IMR-90 (cell line): ENCODE results near the gene FRK. TPM values are rescaled to one million over a fixed set of nuclear protein-coding genes. Genes with fewer than 3 reads are reported as not detected.

Experiments used
- ATAC-seq: fragments of 200-7000 bp; cut with Tn5 transposase; 2 replicates; pipeline ENCODE4 v1.9.1; 2020; ENCODE audit warnings: low read depth, mild to moderate bottlenecking, moderate library complexity
- BruUV-seq: library from RNA; stranded (reverse); fragments of 400-500 nt; replicated peaks from 2 replicates; lab custom pipeline; 2021; lab: Mats Ljungman, UMichigan
- CTCF ChIA-PET: fragments of 300-600 bp; formaldehyde crosslinking; extraction: SDS; loops from one replicate; lab custom pipeline; 2021; ENCODE audit warnings: antibody characterized with exemption; lab: Yijun Ruan, JAX
- POLR2A ChIA-PET: fragments of 300-600 bp; sonication (Branson Sonifier 250); formaldehyde crosslinking; loops from one replicate; lab custom pipeline; 2022; ENCODE audit warnings: antibody characterized with exemption; ENCODE audit not compliant: unreplicated experiment; lab: Charles Lee
- DNase-seq: peaks from one replicate; pipeline ENCODE4 v3.0.0; 2013
- H2AFZ ChIP-seq: replicated peaks from 2 replicates; pipeline ENCODE3; 2013; ENCODE audit warnings: low read length, mild to moderate bottlenecking; ENCODE audit not compliant: poor library complexity
- H2AK5ac ChIP-seq: 2 replicates; pipeline ENCODE4 v1.6.1; 2013; ENCODE audit warnings: low read depth, low read length, inconsistent platforms
- H2AK9ac ChIP-seq: replicated peaks from 2 replicates; pipeline ENCODE3; 2013; ENCODE audit warnings: mild to moderate bottlenecking, low read depth, low read length, moderate library complexity; ENCODE audit not compliant: poor library complexity
- H2BK120ac ChIP-seq: 2 replicates; pipeline ENCODE4 v1.6.1; 2013; ENCODE audit warnings: low read depth, low read length, inconsistent platforms
- H2BK15ac ChIP-seq: 3 replicates; pipeline ENCODE4 v1.6.1; 2013; ENCODE audit warnings: low read depth, low read length, inconsistent platforms
- H2BK20ac ChIP-seq: 2 replicates; pipeline ENCODE4 v1.6.1; 2013; ENCODE audit warnings: low read depth, mild to moderate bottlenecking, inconsistent platforms, low read length, moderate library complexity
- H2BK5ac ChIP-seq: 2 replicates; pipeline ENCODE4 v1.6.1; 2013; ENCODE audit warnings: mild to moderate bottlenecking, low read depth, low read length, inconsistent platforms; ENCODE audit not compliant: poor library complexity, severe bottlenecking
- H3K14ac ChIP-seq: replicated peaks from 2 replicates; pipeline ENCODE4 v1.6.1; 2013; ENCODE audit warnings: low read depth, low read length, inconsistent platforms
- H3K18ac ChIP-seq: 2 replicates; pipeline ENCODE4 v1.6.1; 2013; ENCODE audit warnings: low read depth, low read length, control low read depth
- H3K23ac ChIP-seq: 2 replicates; pipeline ENCODE4 v1.6.1; 2013; ENCODE audit warnings: low read depth, low read length, inconsistent platforms
- H3K27ac ChIP-seq: 2 replicates; pipeline ENCODE4 v1.5.1; 2013; ENCODE audit warnings: mild to moderate bottlenecking, control low read depth, low read length; ENCODE audit not compliant: insufficient read depth
- H3K27me3 ChIP-seq: 2 replicates; pipeline ENCODE4 v1.6.1; 2013; ENCODE audit warnings: low read length; ENCODE audit not compliant: control insufficient read depth, insufficient read depth
- H3K36me3 ChIP-seq: 2 replicates; pipeline ENCODE4 v1.6.1; 2013; ENCODE audit warnings: low read length, mixed read lengths; ENCODE audit not compliant: control insufficient read depth, insufficient read depth
- H3K4ac ChIP-seq: 2 replicates; pipeline ENCODE4 v1.6.1; 2013; ENCODE audit warnings: low read depth, low read length, inconsistent platforms
- H3K4me1 ChIP-seq: 2 replicates; pipeline ENCODE4 v1.6.1; 2013; ENCODE audit warnings: low read length, mixed read lengths; ENCODE audit not compliant: control insufficient read depth, insufficient read depth
- H3K4me2 ChIP-seq: 2 replicates; pipeline ENCODE4 v1.6.1; 2013; ENCODE audit warnings: low read depth, mild to moderate bottlenecking, control low read depth, low read length, moderate library complexity
- H3K4me3 ChIP-seq: 2 replicates; pipeline ENCODE4 v1.5.1; 2013; ENCODE audit warnings: low read depth, mild to moderate bottlenecking, control low read depth, low read length, moderate library complexity; ENCODE audit not compliant: insufficient read depth
- H3K56ac ChIP-seq: 2 replicates; pipeline ENCODE4 v1.6.1; 2013; ENCODE audit warnings: low read length, inconsistent platforms; ENCODE audit not compliant: insufficient read depth; ENCODE audit errors: extremely low read depth
- H3K79me1 ChIP-seq, 2 experiments: 2 replicates each; pipeline ENCODE4 v1.6.1; 2013; ENCODE audit warnings: low read length in 2 of 2, inconsistent platforms in 1 of 2, low read depth in 1 of 2
- H3K9ac ChIP-seq: 2 replicates; pipeline ENCODE4 v1.6.1; 2013; ENCODE audit warnings: low read depth, low read length, control low read depth
- H3K9me1 ChIP-seq: 2 replicates; pipeline ENCODE4 v1.6.1; 2013; ENCODE audit warnings: low read length, inconsistent platforms; ENCODE audit not compliant: insufficient read depth
- H3K9me3 ChIP-seq: 2 replicates; pipeline ENCODE4 v1.6.1; 2013; ENCODE audit warnings: low read length; ENCODE audit not compliant: control insufficient read depth, insufficient read depth
- H4K20me1 ChIP-seq: 2 replicates; pipeline ENCODE4 v1.6.1; 2013; ENCODE audit warnings: low read length, inconsistent platforms; ENCODE audit not compliant: insufficient read depth
- H4K5ac ChIP-seq: 2 replicates; pipeline ENCODE4 v1.6.1; 2013; ENCODE audit warnings: mild to moderate bottlenecking, low read depth, low read length, control low read depth
- H4K8ac ChIP-seq, 2 experiments: 2 replicates each; pipeline ENCODE4 v1.6.1; 2013; ENCODE audit warnings: low read depth in 2 of 2, low read length in 2 of 2, control low read depth in 1 of 2, inconsistent platforms in 1 of 2
- H4K91ac ChIP-seq: 2 replicates; pipeline ENCODE4 v1.6.1; 2013; ENCODE audit warnings: low read depth, low read length, inconsistent platforms; ENCODE audit not compliant: insufficient read depth
- BHLHE40 ChIP-seq: fragments of 150-350 bp; IDR thresholded peaks from 2 replicates; pipeline ENCODE4 v1.6.1; 2016; ENCODE audit warnings: mild to moderate bottlenecking, low read depth, low read length
- CEBPB ChIP-seq: IDR thresholded peaks from 2 replicates; pipeline ENCODE4 v1.6.1; 2012; ENCODE audit warnings: low read depth, low read length, improper control_type of control experiment
- CHD1 ChIP-seq: IDR thresholded peaks from 2 replicates; pipeline ENCODE4 v1.6.1; 2012; ENCODE audit warnings: low read depth, low read length, improper control_type of control experiment
- CTCF ChIP-seq: conservative IDR thresholded peaks from 2 replicates; pipeline ENCODE4 v1.5.1; 2012; ENCODE audit warnings: mild to moderate bottlenecking, low read depth, low read length, improper control_type of control experiment
- FOS ChIP-seq: fragments of 150-350 bp; IDR thresholded peaks from 2 replicates; pipeline ENCODE4 v1.6.1; 2016; ENCODE audit warnings: low read depth, low read length
- MAFK ChIP-seq: IDR thresholded peaks from 2 replicates; pipeline ENCODE4 v1.6.1; 2012; ENCODE audit warnings: low read depth, low read length, improper control_type of control experiment
- MAZ ChIP-seq: IDR thresholded peaks from 2 replicates; pipeline ENCODE4 v1.6.1; 2012; ENCODE audit warnings: low read depth, mild to moderate bottlenecking, low read length, improper control_type of control experiment, moderate library complexity, borderline replicate concordance
- MXI1 ChIP-seq: IDR thresholded peaks from 2 replicates; pipeline ENCODE4 v1.6.1; 2012; ENCODE audit warnings: low read depth, mild to moderate bottlenecking, low read length, moderate library complexity, borderline replicate concordance
- NFE2L2 ChIP-seq: fragments of 150-350 bp; IDR thresholded peaks from 2 replicates; pipeline ENCODE4 v1.6.1; 2016; ENCODE audit warnings: low read depth, mild to moderate bottlenecking, low read length
- POLR2A ChIP-seq: IDR thresholded peaks from 2 replicates; pipeline ENCODE4 v1.6.1; 2012; ENCODE audit warnings: mild to moderate bottlenecking, low read depth, low read length
- RAD21 ChIP-seq: IDR thresholded peaks from 2 replicates; pipeline ENCODE4 v1.6.1; 2012; ENCODE audit warnings: low read length, improper control_type of control experiment
- RCOR1 ChIP-seq: IDR thresholded peaks from 2 replicates; pipeline ENCODE4 v1.6.1; 2012; ENCODE audit warnings: mild to moderate bottlenecking, low read length, improper control_type of control experiment; ENCODE audit not compliant: insufficient replicate concordance
- RFX5 ChIP-seq: IDR thresholded peaks from 2 replicates; pipeline ENCODE4 v1.8.0; 2012; ENCODE audit warnings: low read depth, mild to moderate bottlenecking, low read length, moderate library complexity
- SMC3 ChIP-seq: fragments of 150-350 bp; IDR thresholded peaks from 2 replicates; pipeline ENCODE4 v1.6.1; 2016; ENCODE audit warnings: low read depth, mild to moderate bottlenecking, antibody characterized with exemption, low read length, moderate library complexity
- USF2 ChIP-seq: fragments of 150-350 bp; IDR thresholded peaks from 2 replicates; pipeline ENCODE4 v1.6.1; 2017; ENCODE audit warnings: mild to moderate bottlenecking, antibody characterized with exemption, low read length, low read depth
- WGBS, 2 experiments: methylation state at CpG; one replicate each; pipeline versions ENCODE4 v1.1.5 to v1.1.7; 2013; ENCODE audit warnings: missing lambda C conversion rate in 2 of 2; ENCODE audit not compliant: insufficient read length in 1 of 2; ENCODE audit errors: extremely low coverage in 2 of 2; 5-methylcytosine and 5-hydroxymethylcytosine counted together
- dilution Hi-C: fragments of 300-500 bp; cut with HindIII; formaldehyde crosslinking; loops from one replicate; pipeline ENCODE4 v1.14.3; 2018; ENCODE audit warnings: low sequenced_read_pairs; ENCODE audit not compliant: unreplicated experiment
- in situ Hi-C: fragments of 300-500 bp; cut with MboI; formaldehyde crosslinking; loops from 3 replicates; pipeline ENCODE4 v1.14.3; 2019; ENCODE audit warnings: low sequenced_read_pairs, inconsistent platforms, mixed read lengths
- intact Hi-C: fragments of 100-400 bp; cut with micrococcal nuclease; formaldehyde crosslinking; loops from 2 replicates; pipeline ENCODE4 v1.10.0; 2022
- polyA plus RNA-seq, 3 experiments: library from polyadenylated mRNA; depleted of rRNA; stranded (reverse); fragments of >200 nt; gene quantifications; 2 replicates each; pipeline ENCODE4 v1.2.3, GENCODE V29; 2012; ENCODE audit warnings: low replicate concordance in 1 of 3
- total RNA-seq: library from RNA; depleted of rRNA; stranded (reverse); fragments of >200 nt; gene quantifications from 2 replicates; pipeline ENCODE4 v1.2.3, GENCODE V29; 2012
- TF ChIP-seq, protein P1 (sequence below): fragments of 150-350 bp; IDR thresholded peaks from 2 replicates; pipeline ENCODE4 v1.6.1; 2016; ENCODE audit warnings: low read depth, mild to moderate bottlenecking, low read length, moderate library complexity, borderline replicate concordance

FRK gene
- total and polyA plus RNA-seq, 2 of the 4 experiments (the other 2 are of a cell fraction), result under 0.01 to 0.02 TPM

- dilution Hi-C loops (no loop called here), intact Hi-C loops (no loop called here), in situ Hi-C loops (no loop called here)
- no peak overlapping the region for H4K8ac ChIP-seq
- no peaks in the 10 kb centered on the region for H4K20me1 ChIP-seq
- H2AK5ac ChIP-seq, result no peak overlapping the region
- ChIA-PET POLR2A (no interaction called here), CTCF (no interaction called here)
- H4K5ac ChIP-seq, result no peak overlapping the region
- H2AFZ ChIP-seq, result no peak overlapping the region
- H3K56ac ChIP-seq, result no peak overlapping the region
- no peak overlapping the region for H2AK9ac ChIP-seq
- no peaks in the 10 kb centered on the region for H3K4me1 ChIP-seq
- H3K36me3 ChIP-seq, result no peaks in the 10 kb centered on the region
- H2BK120ac ChIP-seq, result no peak overlapping the region
- no peak overlapping the region for H3K23ac ChIP-seq
- H3K9ac ChIP-seq, result no peak overlapping the region
- H3K4ac ChIP-seq, result no peak overlapping the region
- BruUV-seq, result no TSS peak
- WGBS, 2 experiments, result no CpG with 5 or more reads among the region's 1 CpG
- H2BK15ac ChIP-seq, result no peak overlapping the region
- H3K27me3 ChIP-seq, result no peaks in the 10 kb centered on the region
- DNase-seq (no peak), ATAC-seq (no peak)
- no peak overlapping the region; the same call in 1 of the 2 replicates for H3K18ac ChIP-seq
- H3K9me3 ChIP-seq, result no peaks in the 10 kb centered on the region
- H3K4me2 ChIP-seq, result no peak overlapping the region
- H3K9me1 ChIP-seq, result no peaks in the 10 kb centered on the region
- H4K91ac ChIP-seq, result no peak overlapping the region
- H3K27ac ChIP-seq, result no peak overlapping the region
- no peak overlapping the region for H3K4me3 ChIP-seq
- H2BK5ac ChIP-seq, result no peak overlapping the region
- TF ChIP-seq CTCF (no peak), NFE2L2 (no peak), RCOR1 (no peak), USF2 (no peak), BHLHE40 (no peak), FOS (no peak), RFX5 (no peak), SMC3 (no peak), CEBPB (no peak), POLR2A (no peak), MAZ (no peak), MXI1 (no peak), CHD1 (no peak), RAD21 (no peak), MAFK (no peak)
- TF ChIP-seq, protein P1, sequence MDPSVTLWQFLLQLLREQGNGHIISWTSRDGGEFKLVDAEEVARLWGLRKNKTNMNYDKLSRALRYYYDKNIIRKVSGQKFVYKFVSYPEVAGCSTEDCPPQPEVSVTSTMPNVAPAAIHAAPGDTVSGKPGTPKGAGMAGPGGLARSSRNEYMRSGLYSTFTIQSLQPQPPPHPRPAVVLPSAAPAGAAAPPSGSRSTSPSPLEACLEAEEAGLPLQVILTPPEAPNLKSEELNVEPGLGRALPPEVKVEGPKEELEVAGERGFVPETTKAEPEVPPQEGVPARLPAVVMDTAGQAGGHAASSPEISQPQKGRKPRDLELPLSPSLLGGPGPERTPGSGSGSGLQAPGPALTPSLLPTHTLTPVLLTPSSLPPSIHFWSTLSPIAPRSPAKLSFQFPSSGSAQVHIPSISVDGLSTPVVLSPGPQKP, result no peak
- 0 out of 2 replicates have a peak overlapping the region, but pooled peaks have one; percentile 41 for H3K14ac ChIP-seq
- no peaks in the 10 kb centered on the region for H3K79me1 ChIP-seq
- H2BK20ac ChIP-seq, result no peak overlapping the region
These were observed 32.5 kb downstream of the FRK start for GRCh38 chr6:116028233-116028632.
